Measurements from ENCODE around the gene KLB.
"Not testable (repeated sequence)": the region's sequence is repeated elsewhere in the genome, so short reads cannot be mapped to it uniquely, and the experiment has no call there.

- TF ChIP-seq, protein P1, sequence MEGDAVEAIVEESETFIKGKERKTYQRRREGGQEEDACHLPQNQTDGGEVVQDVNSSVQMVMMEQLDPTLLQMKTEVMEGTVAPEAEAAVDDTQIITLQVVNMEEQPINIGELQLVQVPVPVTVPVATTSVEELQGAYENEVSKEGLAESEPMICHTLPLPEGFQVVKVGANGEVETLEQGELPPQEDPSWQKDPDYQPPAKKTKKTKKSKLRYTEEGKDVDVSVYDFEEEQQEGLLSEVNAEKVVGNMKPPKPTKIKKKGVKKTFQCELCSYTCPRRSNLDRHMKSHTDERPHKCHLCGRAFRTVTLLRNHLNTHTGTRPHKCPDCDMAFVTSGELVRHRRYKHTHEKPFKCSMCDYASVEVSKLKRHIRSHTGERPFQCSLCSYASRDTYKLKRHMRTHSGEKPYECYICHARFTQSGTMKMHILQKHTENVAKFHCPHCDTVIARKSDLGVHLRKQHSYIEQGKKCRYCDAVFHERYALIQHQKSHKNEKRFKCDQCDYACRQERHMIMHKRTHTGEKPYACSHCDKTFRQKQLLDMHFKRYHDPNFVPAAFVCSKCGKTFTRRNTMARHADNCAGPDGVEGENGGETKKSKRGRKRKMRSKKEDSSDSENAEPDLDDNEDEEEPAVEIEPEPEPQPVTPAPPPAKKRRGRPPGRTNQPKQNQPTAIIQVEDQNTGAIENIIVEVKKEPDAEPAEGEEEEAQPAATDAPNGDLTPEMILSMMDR (IDR thresholded peaks at IDR 0.05; ENCODE audit: low read depth, low read length, missing input control) = not testable (repeated sequence)
- TF ChIP-seq SP1 (IDR thresholded peaks at IDR 0.05); HNF4G (IDR thresholded peaks at IDR 0.05); REST (IDR thresholded peaks at IDR 0.05); TAF1 (conservative IDR thresholded peaks at IDR 0.05): not testable (repeated sequence)
- TF ChIP-seq, protein P2, sequence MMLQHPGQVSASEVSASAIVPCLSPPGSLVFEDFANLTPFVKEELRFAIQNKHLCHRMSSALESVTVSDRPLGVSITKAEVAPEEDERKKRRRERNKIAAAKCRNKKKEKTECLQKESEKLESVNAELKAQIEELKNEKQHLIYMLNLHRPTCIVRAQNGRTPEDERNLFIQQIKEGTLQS (IDR thresholded peaks at IDR 0.05) = not testable (repeated sequence)
Measured at GRCh38 chr4:39425297-39425696, 18.6 kb downstream of the KLB start.
